Activated CD8-positive, alpha-beta memory T cell treated with anti-CD3 and anti-CD28 coated beads for 4 hours (primary cell): ENCODE data around the gene MARCO.

Experiments
- DNase-seq, 2 donors: peaks; one replicate each; pipeline ENCODE4 v3.0.0-alpha.2; 2020; ENCODE audit warnings: low read depth in 2 of 2

Gene MARCO, protein sequence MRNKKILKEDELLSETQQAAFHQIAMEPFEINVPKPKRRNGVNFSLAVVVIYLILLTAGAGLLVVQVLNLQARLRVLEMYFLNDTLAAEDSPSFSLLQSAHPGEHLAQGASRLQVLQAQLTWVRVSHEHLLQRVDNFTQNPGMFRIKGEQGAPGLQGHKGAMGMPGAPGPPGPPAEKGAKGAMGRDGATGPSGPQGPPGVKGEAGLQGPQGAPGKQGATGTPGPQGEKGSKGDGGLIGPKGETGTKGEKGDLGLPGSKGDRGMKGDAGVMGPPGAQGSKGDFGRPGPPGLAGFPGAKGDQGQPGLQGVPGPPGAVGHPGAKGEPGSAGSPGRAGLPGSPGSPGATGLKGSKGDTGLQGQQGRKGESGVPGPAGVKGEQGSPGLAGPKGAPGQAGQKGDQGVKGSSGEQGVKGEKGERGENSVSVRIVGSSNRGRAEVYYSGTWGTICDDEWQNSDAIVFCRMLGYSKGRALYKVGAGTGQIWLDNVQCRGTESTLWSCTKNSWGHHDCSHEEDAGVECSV

GRCh38 chr2:118942031-118942430 lies at the start of gene MARCO:
Gene MARCO, plus strand, starts transcription at chr2:118942194. Its CDS starts 107 bp downstream, at chr2:118942301.
- no peak for DNase-seq

GRCh38 chr2:118893100-118893499 lies 48.9 kb upstream of the MARCO start:
- no peak for DNase-seq

GRCh38 chr2:118902266-118903028 lies 39.5 kb upstream of the MARCO start:
- DNase-seq = no peak

- no peak for DNase-seq
Observed at GRCh38 chr2:118903029-118903351, 39.0 kb upstream of the MARCO start.

DNA sequence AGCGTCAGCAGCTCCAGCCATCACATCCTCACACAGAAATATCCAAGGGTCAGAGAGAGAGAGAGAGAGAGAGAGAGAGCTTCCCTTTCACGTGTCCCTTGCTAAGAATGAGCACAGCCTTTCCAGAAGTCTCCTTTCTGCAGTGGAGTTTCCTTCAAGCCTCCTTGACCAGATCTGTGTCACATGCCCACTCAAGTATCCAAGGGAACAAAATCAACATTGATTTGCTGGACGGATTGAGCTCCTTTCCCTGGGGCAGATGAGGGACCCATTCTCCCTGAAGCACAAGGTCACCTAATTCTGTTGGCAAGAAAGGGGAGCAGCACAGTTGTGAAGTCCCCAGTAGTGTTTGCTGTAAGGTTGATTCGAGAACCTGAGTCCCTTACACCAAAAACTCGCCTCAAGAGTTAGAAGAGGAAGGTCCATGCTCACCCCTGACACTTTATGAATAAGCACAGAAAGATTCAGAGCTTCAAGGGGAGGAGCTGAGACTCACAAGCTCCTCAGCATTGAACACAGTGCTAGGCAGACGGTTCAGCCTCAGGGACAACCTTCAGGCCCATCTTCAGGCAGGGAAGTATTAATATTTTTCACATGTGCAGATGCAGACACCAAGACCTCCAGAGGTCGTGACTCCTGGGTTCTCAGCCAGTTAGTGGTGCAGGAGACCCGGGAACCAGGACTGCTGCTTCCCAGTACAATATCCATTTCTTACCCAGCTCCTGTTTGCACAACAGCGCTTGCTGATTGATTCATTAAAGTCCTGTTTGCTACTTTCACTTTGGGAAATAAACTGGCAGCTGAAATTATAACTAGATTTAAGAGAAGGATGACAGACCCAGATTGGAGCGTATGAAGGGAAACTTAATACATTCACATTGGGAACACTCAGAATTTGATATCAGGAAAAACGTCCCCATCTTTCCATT lies 38.2 kb upstream of the MARCO start:
- DNase-seq = no peak

- DNase-seq = no peak
Observed at GRCh38 chr2:118905206-118905605, 36.8 kb upstream of the MARCO start.

GRCh38 chr2:118906186-118906585 lies 35.8 kb upstream of the MARCO start:
- no peak for DNase-seq

GRCh38 chr2:118907759-118908158 lies 34.2 kb upstream of the MARCO start:
- DNase-seq = no peak

GRCh38 chr2:118909191-118909590 lies 32.8 kb upstream of the MARCO start:
- no peak for DNase-seq

- no peak for DNase-seq
Observed at GRCh38 chr2:118911166-118911856, 30.7 kb upstream of the MARCO start.

GRCh38 chr2:118911936-118912335 lies 30.1 kb upstream of the MARCO start:
- DNase-seq = no peak

DNA sequence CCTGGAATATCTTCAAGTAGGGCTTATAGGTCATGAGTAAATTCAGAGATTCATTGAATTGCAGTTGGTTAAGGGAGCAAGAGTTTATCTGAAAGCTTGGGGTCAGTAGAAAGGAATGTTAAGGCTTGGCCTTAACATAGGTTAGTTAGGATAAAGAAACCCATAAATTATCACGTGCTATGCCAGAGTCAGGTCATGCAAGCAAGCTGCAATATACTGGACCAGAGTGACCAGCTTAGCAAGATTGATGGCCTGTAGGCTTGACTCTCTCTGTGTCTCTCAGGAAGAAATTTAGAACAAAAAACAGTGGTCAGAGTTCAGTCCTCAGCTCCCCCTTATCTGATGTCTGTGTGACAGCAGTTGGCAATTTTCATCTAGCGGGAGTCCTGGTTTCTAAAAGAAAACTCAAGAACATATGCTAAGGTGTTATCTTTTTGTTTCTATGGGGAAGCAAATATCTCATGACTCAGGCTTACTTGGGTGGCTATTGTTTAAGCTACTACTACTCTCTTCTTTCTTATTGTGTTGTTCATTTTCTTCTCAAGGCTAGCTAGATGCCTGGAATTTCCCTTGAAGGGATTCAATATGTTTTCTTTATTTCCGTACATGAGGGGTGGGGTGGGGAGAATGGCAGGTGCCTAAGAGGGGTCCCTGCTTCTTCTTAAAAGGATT lies 28.7 kb upstream of the MARCO start:
- no peak for DNase-seq

DNA sequence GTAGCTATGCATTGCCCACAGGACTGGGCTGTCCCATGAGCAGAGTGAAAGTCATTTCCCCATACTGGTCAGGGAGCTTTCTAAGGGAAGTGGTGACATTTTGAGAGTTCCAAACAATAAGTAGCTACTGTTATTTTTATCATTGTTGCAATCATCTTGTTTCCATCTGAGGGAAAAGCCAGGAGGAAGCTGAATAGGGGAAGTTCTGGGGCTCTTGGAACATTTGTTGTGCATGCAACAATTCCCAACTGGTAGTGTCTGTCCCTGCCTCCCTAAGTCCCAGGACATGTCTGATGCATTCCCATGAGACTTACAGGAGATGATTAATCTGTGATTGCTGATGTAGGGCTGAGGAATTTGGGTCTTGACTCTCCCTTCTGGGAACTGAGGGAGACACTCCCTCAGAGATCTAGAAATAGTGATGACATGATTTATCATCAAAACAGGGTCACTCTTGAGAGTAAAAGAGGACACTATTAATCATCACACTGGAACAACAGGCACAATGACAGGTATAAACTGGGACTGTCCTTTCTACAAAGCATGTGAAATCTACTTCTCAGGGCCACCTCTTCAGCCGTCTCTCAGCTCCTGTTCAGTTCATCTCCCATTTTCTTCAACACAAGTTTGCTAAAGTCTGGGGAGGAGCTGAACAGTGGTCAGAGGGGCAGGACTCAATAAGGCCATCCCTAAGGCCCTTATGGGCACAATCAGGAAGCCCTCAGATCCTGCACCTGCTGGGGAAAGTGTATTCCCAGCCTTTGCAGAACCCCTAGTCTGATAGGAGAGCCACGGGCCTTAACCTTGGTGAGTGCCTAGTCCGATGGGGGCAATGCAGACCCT lies 28.0 kb upstream of the MARCO start:
- DNase-seq = no peak

DNA sequence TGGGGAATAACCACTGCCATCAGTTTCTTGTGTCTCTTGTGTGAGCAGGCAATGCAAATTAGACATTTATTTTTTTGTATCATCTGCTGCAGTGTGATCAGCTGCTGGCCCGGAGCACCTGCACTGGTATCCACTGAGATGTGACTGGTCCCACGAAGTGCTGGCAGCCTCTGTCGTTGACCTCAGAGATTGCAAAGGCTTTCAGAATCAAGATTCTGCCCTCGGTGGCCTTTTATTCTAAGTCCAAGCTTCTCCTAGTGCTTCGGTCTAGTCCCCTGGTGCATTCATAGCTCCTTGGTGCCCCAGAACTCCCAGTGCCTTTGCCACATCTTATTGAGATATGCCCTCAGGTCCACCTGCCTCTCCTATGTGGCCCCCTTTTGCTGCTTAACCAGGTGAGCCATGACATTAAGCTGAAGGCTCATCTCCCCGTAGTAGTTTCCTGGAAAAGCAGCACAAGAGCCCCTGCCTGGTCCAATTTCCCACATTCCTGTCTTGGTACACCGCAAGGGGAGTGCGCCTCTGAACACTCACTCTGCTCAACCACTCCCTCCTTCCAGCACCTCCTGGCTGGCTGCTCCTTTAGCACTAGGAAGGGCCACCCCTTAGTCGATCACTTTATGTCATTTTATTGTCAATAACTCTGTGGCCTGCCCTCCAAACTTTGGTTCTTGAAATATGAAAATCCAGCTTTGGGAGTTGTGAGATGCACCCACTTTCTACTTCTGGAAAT lies 27.1 kb upstream of the MARCO start:
- DNase-seq = no peak

GRCh38 chr2:118918017-118918416 lies 24.0 kb upstream of the MARCO start:
- DNase-seq = no peak

GRCh38 chr2:118921646-118922045 lies 20.3 kb upstream of the MARCO start:
- DNase-seq = no peak

GRCh38 chr2:118922254-118922653 lies 19.7 kb upstream of the MARCO start:
- no peak for DNase-seq

DNA sequence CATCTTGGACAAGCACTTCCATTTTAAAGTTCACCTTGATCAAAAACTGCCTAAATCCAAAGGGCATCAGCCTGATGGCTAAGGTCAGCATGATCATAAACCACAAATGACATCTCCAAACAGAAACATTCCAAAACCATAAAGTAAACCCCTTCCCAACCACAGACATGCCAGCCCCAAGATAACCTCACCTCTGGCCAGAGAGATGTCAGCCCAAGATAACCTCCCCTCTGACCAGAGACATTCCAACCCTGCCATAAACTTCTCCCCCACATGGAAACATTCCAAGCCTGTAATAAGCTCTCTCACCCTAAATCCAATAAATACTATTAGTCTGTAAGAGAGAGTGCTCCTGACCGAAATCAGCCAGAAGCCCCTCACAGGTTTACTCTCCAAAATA lies 18.6 kb upstream of the MARCO start:
- no peak for DNase-seq

DNA sequence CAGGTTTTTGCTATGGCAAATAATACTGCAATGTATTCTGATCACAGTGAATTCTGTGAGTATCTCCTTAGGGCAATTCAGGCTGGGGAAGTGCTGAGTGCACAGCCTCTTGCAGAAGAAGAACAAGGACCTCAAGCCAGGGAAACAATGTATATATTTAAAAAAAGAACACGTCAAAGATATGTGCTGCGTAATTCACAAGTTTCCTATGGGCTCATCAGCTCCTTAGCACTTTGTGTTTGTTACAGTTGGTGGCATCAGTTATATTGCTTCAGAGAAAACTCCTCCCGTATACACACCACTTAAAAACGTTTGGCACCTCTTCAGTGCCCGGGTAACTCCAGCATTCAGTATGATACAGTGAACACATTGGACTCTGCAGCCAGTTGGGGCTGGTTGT lies 16.5 kb upstream of the MARCO start:
- DNase-seq = no peak
